GM18507 (cell line): ENCODE data around the gene CHD3.

Experiments
- DNase-seq: peaks from one replicate; pipeline ENCODE4 v3.0.0; 2011; ENCODE audit warnings: low read depth; ENCODE audit not compliant: insufficient read length; ENCODE audit errors: extremely low spot score
- FAIRE-seq: peaks from 2 replicates; lab custom pipeline; 2011; peaks lifted over from hg19 to GRCh38; lab: Jason Lieb, UNC

CHD3 gene

GRCh38 chr17:7955414-7956227 lies 67.0 kb downstream of the CHD3 start:
- FAIRE-seq (no peak), DNase-seq (no peak)

GRCh38 chr17:7956228-7956965 lies 67.8 kb downstream of the CHD3 start:
- DNase-seq (no peak), FAIRE-seq (no peak)

- FAIRE-seq (no peak), DNase-seq (no peak)
These were observed 71.1 kb downstream of the CHD3 start for GRCh38 chr17:7959503-7960253.

GRCh38 chr17:7961421-7961820 lies 72.8 kb downstream of the CHD3 start:
- no peak for FAIRE-seq
- no peak for DNase-seq
